ENCODE measurements around the gene CERS6.

- no peak for TF ChIP-seq CTCF (conservative IDR thresholded peaks at IDR 0.05; ENCODE audit: low read depth in 2 of 2)
- no peak for TF ChIP-seq REST (IDR thresholded peaks at IDR 0.05; ENCODE audit: unreplicated experiment)
- TF ChIP-seq ZNF331 (CRISPR knock-in tag; IDR thresholded peaks at IDR 0.05; ENCODE audit: low read depth) = no peak
- no peak for TF ChIP-seq JUNB (IDR thresholded peaks at IDR 0.05; ENCODE audit: unreplicated experiment)
- no peak for TF ChIP-seq EZH2phosphoT487 (IDR thresholded peaks at IDR 0.05; ENCODE audit: unreplicated experiment)
- no peak for TF ChIP-seq EZH2 (IDR thresholded peaks at IDR 0.05; ENCODE audit: low read depth, unreplicated experiment)
- no peak for TF ChIP-seq POLR2AphosphoS5 (IDR thresholded peaks at IDR 0.05; ENCODE audit: low read depth)
- no peak for TF ChIP-seq STAT1 (IDR thresholded peaks at IDR 0.05; ENCODE audit: unreplicated experiment)
These were observed 250.7 kb downstream of the CERS6 start for GRCh38 chr2:168706806-168707205.
